ENCODE data around the gene SPNS3. TPM values are rescaled to one million over a fixed set of nuclear protein-coding genes. Genes with fewer than 3 reads are reported as not detected.

Gene SPNS3
- total RNA-seq, 1 experiment from 2014 or later: 0.37 TPM

GRCh38 chr17:4444782-4445473 is 11.2 kb downstream of the SPNS3 start:
- peaks cover 10% of the 10 kb centered on the region in 2 experiments for H3K4me1 ChIP-seq (ENCODE audit: control insufficient read depth in 1 of 2, insufficient read depth in 2 of 2, low read length in 2 of 2)
- BruUV-seq (replicated peaks): no TSS peak
- ChIA-PET RAD21 (ENCODE audit: low non-redundant PET in 1 of 2, low total read pairs in 2 of 2, uncharacterized antibody in 2 of 2, unreplicated experiment in 2 of 2) (interaction anchor here in 1 of 2 experiments (0.6 kb wide), 1 partner anchor 41 kb away, joined by 3 read pairs; no protein-coding TSS in a partner anchor), POLR2A (interaction anchor here (1.3 kb wide), 1 partner anchor 302 kb away, joined by 3 read pairs; the partner anchor contains the start of genes CYB5D2 and ZZEF1), CTCF (no interaction called here)
- DNase-seq (ENCODE audit: low read depth, low spot score) (no peak), ATAC-seq (peak; percentile 70)
- no peaks in the 10 kb centered on the region for H3K9me3 ChIP-seq (ENCODE audit: control insufficient read depth in 1 of 2, insufficient read depth in 1 of 2, low read depth in 1 of 2, low read length in 2 of 2)
- H2AFZ ChIP-seq (ENCODE audit: low read depth, low read length, poor library complexity, severe bottlenecking): no peak overlapping the region
- no peaks in the 10 kb centered on the region for H4K20me1 ChIP-seq (ENCODE audit: insufficient read depth)
- H3K79me2 ChIP-seq (ENCODE audit: insufficient read depth, low read length): no peaks in the 10 kb centered on the region
- no peaks in the 10 kb centered on the region for H3K9me2 ChIP-seq (ENCODE audit: insufficient read depth)
- peak overlapping the region; percentile 32; the same call in 1 of the 2 replicates for H3K4me2 ChIP-seq (ENCODE audit: low read length)
- intact Hi-C loops (cut with micrococcal nuclease): no loop called here
- peak overlapping the region; percentile 27; the same call in 1 of the 2 replicates for H3K27ac ChIP-seq (ENCODE audit: low read depth, low read length)
- TF ChIP-seq ZBTB33 (IDR thresholded peaks at IDR 0.05; ENCODE audit: extremely low read depth, insufficient replicate concordance, low read length): no peak
- TF ChIP-seq ZFX (IDR thresholded peaks at IDR 0.05): 0 out of 2 replicates have a peak, but pooled peaks have one; percentile 22
- H3K27me3 ChIP-seq (ENCODE audit: insufficient read depth, low read length): no peaks in the 10 kb centered on the region
- H3K36me3 ChIP-seq (ENCODE audit: control insufficient read depth in 1 of 2, insufficient read depth in 2 of 2, low read length in 2 of 2): no peaks in the 10 kb centered on the region
- no peak overlapping the region for H3K4me3 ChIP-seq (replicated peaks in 1 of 2; ENCODE audit: low read depth in 1 of 2, low read length in 2 of 2)
- no peak overlapping the region for H3K9ac ChIP-seq (ENCODE audit: low read length)

GRCh38 chr17:4445731-4446130 is 12.0 kb downstream of the SPNS3 start:
- RAD21 ChIA-PET (ENCODE audit: low non-redundant PET in 1 of 2, low total read pairs in 2 of 2, uncharacterized antibody in 2 of 2, unreplicated experiment in 2 of 2): no interaction called here
- no peak overlapping the region for H3K27ac ChIP-seq (ENCODE audit: low read depth, low read length)
- H3K27me3 ChIP-seq (ENCODE audit: insufficient read depth, low read length): no peaks in the 10 kb centered on the region
- H3K79me2 ChIP-seq (ENCODE audit: insufficient read depth, low read length): no peaks in the 10 kb centered on the region
- H3K9ac ChIP-seq (ENCODE audit: low read length): no peak overlapping the region
- DNase-seq (ENCODE audit: low read depth, low spot score) (no peak), ATAC-seq (no peak)
- CTCF ChIA-PET: no interaction called here
- POLR2A ChIA-PET: no interaction called here
- peaks cover 10% of the 10 kb centered on the region in 2 experiments for H3K4me1 ChIP-seq (ENCODE audit: control insufficient read depth in 1 of 2, insufficient read depth in 2 of 2, low read length in 2 of 2)
- no peaks in the 10 kb centered on the region for H3K9me2 ChIP-seq (ENCODE audit: insufficient read depth)
- no peaks in the 10 kb centered on the region for H3K9me3 ChIP-seq (ENCODE audit: control insufficient read depth in 1 of 2, insufficient read depth in 1 of 2, low read depth in 1 of 2, low read length in 2 of 2)
- no peaks in the 10 kb centered on the region for H3K36me3 ChIP-seq (ENCODE audit: control insufficient read depth in 1 of 2, insufficient read depth in 2 of 2, low read length in 2 of 2)
- no TSS peak for BruUV-seq (replicated peaks)
- H3K4me2 ChIP-seq (ENCODE audit: low read length): no peak overlapping the region
- no peaks in the 10 kb centered on the region for H4K20me1 ChIP-seq (ENCODE audit: insufficient read depth)
- H2AFZ ChIP-seq (ENCODE audit: low read depth, low read length, poor library complexity, severe bottlenecking): no peak overlapping the region
- intact Hi-C loops (cut with micrococcal nuclease): no loop called here
- H3K4me3 ChIP-seq (replicated peaks in 1 of 2; ENCODE audit: low read depth in 1 of 2, low read length in 2 of 2): no peak overlapping the region
- no peak for TF ChIP-seq RAD21 (IDR thresholded peaks at IDR 0.05; ENCODE audit: low read depth)
- no peak for TF ChIP-seq EZH2 (IDR thresholded peaks at IDR 0.05)
- no peak for TF ChIP-seq EZH2phosphoT487 (IDR thresholded peaks at IDR 0.05; ENCODE audit: borderline replicate concordance)
- TF ChIP-seq CTCF (IDR thresholded peaks at IDR 0.05 in 2 of 3, conservative IDR thresholded peaks at IDR 0.05 in 1 of 3; ENCODE audit: borderline replicate concordance in 1 of 3, insufficient read depth in 1 of 3, low read depth in 2 of 3, low read length in 2 of 3): no peak
- TF ChIP-seq ZBTB33 (IDR thresholded peaks at IDR 0.05; ENCODE audit: extremely low read depth, insufficient replicate concordance, low read length): no peak
- TF ChIP-seq FOSL1 (IDR thresholded peaks at IDR 0.05; ENCODE audit: low read depth): no peak
- TF ChIP-seq SP1 (IDR thresholded peaks at IDR 0.05; ENCODE audit: low read depth): no peak
- no peak for TF ChIP-seq SIN3A (IDR thresholded peaks at IDR 0.05; ENCODE audit: low read depth)
- TF ChIP-seq CEBPB (IDR thresholded peaks at IDR 0.05; ENCODE audit: low read depth): no peak
- TF ChIP-seq ATF3 (IDR thresholded peaks at IDR 0.05): no peak

Data from HCT116 (cell line).